HG03060 (cell line): ENCODE data around the gene LTBP1.

ENCODE experiments used
- ATAC-seq: cut with Tn5 transposase; IDR thresholded peaks from one replicate; pipeline ENCODE4 v1.9.1; 2021; ENCODE audit warnings: low read depth, moderate number of reproducible peaks; ENCODE audit not compliant: unreplicated experiment

The LTBP1 gene

DNA sequence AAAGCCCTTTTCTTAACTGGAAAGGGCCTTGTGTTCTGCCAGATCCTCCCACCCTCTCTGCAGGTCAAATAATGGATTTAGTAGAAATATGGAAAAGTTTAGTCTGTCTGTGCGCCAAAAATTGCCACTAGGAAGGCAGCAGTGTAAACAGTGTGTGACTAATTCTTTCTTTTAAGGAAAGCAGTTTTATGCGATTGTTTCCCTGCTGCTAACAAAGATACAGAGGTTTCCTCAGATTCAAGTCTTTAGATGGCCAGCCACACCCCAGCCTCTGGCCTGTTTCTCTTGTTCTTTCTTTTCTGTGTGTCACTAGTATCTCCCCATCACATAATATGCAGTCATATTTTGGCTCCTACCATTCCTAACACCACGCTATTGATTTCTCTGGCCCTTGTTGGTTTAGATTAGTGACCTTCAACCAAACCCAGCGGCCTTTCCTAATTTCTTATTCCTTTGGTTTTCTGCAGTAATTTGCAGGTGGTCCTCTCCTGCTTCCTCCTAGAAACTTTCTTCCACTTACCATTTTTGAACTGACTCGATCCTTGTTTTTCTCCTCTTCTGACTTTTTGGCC is 157.4 kb downstream of the LTBP1 start:
- ATAC-seq: no peak

DNA sequence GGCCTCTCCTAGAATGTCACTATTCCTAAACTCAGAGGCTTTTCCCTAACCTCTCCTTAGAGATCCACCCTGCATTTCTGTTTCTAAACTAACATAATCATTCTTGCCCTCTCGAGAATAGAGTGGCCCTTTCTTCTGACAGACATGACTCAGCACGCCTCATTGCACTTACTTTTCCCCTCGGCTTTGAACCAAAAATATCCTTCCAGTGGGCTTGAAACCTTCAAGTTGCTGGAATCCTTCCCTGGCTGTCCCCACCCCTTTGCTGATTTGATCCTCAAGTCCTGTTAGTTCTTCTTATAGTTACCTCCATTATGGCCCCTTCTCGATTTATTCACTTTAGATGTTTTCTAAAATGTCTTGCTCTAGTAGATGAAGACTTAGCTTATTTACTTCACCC is 158.0 kb downstream of the LTBP1 start:
- ATAC-seq: no peak

DNA sequence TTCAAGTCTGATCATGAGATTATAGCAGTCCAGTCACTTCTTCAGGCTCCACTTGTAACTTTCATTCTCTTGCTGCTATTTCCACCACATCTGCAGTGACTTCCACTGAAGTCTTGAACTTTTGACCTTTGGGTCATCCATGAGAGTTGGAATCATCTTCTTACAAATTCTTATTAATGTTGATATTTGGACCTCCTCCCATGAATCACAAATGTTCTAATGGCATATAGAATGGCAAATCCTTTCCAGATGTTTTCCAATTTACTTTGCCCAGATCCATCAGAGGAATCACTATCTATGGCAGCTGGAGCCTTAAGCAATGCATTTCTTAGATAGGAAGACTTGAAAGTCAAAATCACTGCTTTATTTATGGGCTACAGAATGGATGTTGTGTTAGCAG is 159.4 kb downstream of the LTBP1 start:
- no peak for ATAC-seq

DNA sequence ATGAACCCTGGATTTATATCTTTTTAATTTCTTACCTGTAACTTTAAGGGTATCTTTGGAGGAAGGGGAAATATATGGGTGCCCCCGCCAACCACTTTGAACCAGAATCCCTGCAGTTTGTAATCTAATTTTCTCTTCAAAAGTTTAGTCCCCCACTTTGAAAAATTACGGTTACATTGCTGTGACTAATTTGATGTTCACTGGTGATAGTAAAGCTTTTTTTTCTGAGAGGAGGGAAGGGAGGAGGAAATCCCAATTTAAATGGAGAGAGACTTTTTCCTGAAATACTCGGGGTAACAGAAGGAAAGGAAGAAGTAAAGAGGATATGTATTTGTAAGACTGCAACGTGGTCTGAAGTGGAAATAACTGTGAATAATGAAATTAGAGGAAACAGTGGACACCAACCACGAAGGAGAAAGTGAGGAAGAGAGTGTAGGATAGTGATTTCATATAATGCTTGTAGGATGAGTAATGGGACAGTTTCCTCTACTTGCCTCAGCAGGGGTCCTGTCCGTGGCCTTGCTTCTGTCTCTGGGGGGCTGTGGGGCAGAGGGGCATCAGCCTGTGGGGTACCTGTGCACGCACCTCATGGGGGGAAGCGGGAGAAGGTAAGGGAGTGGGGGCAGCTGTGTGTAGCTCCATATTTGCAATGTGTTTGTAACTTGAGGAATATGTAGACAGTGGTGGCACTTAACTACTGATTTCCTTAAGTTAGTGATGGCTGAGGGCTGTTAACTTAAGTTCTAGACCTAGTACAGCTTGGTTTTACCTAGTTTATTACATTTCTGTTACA is 161.1 kb downstream of the LTBP1 start:
- ATAC-seq: no peak

DNA sequence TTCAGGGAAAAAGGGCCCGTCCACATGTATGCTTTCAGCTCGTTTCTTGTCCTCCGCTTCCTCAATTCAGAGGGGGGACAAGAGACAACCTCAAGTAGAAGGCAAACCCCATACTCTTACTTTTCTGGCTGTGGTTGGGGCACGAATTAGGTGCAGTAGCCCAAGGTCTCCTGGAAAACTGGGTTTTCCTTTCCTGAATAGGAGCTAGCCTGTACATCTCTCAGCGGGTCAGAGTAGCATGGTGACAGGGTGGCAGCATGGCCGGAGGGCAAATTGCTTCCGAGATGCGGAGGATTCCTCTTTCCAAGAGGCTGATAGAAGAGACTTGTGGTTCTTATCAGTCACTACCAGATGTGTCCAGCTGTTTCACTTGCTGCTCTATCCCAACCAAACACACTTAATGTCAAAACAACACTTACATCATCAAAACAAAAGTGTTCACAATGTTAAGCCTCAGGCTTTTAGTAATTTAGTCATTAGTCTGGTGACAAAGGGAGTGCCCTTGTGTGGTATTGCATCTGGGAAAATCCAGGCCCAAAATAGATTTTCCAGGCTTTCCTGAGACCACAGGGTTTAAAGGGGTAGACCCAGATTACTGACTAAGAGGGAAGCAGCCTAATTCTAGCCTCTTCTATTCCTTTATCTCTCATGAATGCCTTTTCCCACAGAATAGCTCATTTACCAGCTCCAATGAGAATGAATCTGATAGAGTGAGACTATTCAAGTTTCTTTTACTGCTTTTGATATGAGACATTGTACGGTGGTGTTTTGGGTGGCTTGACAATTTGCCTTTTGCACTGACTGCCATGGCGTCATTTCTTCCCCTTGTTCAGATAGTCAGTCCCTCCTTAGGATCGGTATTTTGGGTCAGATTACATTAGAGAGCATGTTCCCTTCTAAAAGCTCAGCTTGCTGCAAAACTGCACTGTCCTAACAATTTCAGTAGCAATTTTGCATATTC is 162.0 kb downstream of the LTBP1 start:
- ATAC-seq: no peak

DNA sequence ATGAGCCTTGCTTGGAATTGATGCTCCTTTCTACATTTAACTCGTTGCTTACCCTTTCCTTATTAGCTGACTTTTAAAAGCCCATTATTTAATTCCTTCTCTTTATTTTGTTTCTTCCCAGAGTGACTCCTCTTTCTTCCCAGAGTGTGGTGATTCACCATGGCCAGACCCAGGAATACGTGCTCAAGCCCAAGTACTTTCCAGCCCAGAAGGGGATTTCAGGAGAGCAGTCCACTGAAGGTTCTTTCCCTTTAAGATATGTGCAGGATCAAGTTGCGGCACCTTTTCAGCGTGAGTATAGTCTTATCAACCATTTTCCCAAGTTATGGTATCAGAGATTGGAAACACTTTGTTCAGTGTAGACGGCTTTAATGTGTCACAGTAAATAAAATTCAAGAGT is 163.7 kb downstream of the LTBP1 start:
- ATAC-seq: no peak

DNA sequence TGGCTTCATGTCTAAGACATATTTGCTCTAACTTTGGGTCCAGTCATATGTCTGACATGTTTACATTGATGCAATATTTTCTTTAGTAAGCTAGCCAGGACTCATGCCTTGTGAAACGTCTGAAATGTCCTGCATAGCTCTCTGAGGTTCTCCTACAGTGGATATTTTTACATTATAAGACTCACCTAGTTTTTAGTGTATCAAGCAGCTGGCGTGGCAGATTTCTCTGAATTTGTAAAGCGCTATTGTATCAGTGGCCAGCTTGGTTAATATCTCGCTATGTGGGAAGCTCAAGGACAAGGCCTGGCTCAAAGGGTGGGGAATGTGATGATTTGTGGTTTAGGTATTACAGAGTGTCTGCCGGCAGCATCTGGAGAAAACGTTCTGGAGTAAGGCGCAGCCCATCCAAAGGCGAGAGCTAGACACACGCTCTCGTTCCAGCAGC is 164.3 kb downstream of the LTBP1 start:
- ATAC-seq: no peak

DNA sequence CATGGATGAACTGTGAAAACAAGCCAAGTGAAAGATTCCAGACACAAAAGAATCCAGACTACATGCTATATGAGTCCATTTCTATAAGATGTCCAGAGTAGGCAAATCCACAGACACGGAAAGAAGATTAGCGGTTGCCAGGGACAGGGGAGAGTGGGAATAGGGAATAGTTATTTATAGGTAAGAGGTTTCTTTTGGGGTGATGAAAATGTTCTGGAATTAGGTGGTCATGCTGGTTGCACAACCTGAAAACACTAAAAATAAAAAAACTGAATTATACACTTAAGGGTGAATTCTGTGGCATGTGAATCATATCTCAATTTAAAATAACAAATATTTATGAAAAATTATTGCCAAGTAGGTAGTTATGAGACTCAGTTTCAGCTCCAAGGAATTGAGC is 168.4 kb downstream of the LTBP1 start:
- ATAC-seq: no peak

DNA sequence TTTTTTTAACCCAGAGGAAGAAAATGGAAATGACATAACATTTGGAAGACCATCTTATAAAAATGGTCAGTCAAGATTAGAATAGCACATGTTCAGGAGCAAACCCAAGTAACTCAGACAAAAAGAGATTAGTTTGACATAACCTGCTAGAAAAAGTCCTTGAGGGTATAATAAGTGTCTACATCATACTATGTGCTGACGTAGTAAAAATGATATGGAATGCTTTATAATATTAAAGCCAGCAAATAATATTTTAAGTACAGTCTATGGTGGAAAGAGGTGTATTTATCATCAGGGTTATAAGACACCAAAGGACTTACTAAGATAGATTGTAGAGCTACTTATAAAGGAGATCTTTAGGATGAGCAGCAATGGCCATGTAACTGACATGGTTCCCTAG is 169.0 kb downstream of the LTBP1 start:
- ATAC-seq: no peak

DNA sequence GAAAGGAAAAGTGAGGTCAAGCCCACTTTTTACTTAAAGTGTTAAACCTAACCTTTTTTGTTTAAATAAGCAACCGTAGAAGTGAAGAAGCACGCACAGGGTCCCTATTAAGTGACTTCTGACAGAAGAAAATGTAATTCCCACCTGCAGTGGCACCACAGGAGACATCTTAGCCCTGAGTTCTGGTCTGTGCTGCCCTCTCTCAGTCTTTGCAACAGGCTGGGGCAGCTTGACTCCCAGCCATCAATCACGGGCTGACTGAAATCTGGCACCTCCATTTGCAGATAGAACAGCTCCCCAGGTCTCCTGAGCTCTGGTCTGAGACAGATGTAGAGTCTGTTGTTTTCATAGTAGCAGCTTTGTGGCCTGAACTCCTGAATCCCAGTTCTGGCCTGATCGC is 170.0 kb downstream of the LTBP1 start:
- no peak for ATAC-seq

DNA sequence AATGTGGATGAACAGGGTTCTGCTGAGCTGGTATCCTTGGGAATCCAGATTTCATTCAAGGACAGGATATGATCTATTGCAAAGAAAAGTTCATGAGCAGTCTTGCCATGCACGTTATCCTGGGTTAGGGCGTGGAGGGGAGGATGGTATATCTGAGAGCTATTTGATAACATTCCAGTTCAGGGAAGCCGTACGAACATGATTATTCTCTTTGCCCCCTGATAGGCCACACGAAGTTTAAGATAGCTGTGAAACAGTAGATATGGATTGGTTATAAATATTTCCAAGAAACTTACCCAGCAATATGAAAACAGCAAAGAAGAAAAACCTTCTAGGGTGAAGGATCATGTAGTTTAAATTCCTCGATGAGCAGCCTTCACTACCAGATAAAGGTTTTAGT is 171.9 kb downstream of the LTBP1 start:
- no peak for ATAC-seq

DNA sequence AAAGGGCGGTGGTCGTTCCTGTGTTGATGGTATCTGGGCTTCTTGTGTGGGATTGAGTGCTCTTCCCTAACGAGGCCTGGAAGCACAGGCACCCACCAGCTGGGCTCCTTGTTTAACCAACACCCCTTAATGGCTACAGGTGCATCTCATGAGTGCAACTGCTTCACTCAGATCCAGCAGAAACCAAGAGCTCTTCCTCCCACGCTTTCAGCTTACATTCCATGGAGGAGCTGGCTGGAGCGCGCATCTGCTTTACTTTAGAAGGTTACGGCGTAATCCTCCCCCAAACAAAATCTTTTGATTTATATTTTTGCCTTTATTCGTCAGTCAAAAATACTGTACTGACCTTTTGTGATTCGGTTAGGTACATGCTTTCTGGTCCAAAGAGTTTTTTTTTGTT is 174.7 kb downstream of the LTBP1 start:
- ATAC-seq: no peak

DNA sequence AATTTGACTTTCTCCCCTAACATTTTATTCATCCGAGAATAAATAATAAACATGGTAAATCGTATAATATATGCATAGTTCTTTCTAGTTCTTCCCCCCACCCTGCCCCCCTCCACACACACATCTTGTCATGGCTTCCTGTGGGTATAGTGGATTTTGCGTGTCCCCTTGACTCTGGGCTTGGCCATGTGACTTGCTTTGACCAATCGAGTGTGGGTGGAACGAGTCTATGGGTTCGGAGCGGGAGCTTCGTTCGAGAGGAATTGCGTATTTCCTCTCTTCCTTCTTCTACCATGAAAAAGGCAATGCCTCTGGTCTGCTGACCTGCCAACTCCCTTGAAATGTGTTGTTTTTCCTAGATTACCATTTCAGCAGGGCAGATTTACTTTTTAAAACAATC is 175.2 kb downstream of the LTBP1 start:
- ATAC-seq: no peak

DNA sequence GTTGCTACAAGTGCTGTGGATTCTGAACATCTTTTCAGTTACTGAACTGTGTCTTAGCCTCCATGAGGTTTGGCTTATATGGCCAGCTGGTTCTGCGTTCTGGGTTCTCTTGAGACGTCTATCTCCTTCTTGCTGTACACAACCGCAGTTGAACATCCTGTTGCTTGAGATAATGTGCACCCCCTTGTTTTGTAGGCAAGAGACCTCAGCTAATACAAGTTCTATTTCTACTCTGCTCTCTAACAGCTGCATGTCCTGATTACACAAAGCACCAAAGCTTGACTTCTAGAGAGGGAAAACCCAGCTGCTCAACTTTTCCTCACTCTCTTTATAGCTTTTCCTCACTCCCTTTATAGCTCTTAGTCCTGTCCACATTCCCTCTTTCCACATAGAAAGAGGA is 176.0 kb downstream of the LTBP1 start:
- ATAC-seq: no peak

DNA sequence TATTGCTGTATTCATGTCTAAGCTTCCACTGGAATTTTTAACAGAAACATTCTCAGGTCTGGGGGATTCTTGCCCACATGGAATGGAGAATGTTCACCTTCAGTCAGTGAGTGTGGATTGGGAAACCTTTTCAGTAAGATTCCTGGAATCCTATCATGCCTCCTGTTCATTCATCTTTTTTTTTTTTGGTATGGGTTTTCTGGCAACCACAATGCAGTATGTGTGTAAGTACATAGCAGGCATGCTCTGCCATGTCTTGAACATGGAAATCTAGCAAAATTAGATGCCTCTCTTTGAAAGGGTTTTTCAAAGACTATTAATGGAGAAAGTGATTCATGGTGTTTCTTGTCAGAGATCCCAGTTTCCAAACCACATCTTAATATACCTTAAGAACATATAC is 176.5 kb downstream of the LTBP1 start:
- no peak for ATAC-seq

DNA sequence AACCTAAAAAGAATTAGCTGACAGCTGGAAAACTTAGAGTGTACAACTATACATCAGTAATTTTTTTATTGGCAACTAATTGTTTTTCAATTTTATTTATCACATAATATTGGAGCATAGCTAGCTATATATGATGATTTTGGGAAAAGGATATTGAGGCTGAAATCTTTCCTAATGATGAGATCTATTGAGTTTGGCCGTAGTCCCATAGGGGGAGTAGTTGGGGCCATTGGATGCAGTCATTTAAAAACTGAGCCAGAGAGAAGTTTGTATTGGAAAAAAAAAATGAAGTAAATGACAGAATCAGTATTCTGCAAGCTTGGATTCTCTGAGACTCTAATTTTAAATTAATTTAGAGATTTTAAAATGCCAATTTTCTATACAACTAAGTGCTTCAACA is 179.8 kb downstream of the LTBP1 start:
- no peak for ATAC-seq

DNA sequence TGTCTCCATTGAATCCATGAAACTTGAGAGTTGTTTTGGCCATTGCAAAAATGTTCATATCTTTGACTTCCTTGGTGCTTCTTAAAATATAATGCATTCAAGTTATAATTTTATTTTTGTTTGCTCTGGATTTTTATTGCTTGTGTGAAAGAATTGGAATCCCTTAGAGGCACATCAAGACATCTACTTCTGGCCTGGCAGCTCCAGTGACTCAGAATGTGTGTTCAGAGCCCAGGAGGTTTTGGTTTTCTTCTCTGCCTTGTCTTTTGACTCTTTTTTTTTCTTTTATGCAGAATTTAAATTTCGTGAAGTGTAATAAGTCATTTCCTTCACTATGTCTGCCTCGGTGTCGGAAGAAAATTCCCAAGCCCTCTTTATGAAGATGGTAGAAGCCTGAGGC is 180.2 kb downstream of the LTBP1 start:
- ATAC-seq: no peak

DNA sequence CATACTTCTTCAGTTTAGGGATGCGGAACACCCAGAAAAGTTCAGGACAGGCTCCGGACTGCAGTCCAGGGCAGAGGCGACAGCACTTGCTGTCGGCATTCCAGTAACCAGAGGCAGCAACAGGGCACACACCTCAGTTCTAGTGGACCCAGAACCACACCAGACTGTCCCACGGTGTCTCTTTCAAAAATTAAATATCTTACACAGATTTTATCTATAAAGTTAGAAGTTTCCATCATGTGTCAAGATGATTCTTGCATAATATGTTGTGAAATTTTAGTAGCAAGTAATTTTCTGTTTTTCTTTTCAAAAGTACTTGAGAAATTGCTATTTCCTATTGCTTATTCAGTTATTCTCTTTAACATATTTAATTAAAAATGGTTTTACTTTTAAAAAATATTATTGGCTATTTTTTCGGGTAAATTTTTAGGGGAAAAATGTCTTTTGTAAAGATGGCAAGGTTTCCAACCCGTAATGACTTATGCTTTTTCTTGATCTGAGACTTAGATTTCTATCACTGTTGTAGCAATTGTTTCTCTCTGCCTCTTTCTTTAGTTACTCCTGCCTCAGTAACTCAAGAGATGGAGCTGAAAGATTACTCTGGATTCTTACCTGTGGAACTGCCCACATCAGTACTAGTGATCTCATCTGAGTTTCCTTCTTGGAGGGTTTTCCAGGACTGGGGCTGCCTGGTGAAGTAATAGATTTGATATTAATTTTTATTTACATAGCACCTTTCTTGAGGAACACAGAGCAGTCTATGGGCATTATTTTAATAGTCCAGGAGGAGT is 182.7 kb downstream of the LTBP1 start:
- ATAC-seq: no peak

DNA sequence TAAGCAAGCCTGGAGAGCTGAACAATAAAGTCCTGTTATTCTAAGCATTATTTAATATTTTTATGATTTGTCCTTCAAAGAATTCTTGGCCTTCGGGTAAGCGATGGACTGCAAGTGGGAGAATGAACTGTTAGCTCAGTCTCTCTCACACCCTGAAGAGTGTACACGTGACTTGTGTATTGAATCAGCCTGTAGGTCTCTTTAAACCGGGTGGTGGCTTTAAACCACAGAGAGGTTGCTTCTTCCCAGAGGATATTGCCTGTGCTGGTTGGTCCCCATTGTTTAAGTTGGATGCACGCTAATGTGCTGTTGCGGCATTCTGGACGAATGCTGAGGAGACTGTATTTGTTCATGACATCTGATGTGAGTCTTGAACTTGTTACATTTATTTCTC is 183.3 kb downstream of the LTBP1 start:
- ATAC-seq: no peak

DNA sequence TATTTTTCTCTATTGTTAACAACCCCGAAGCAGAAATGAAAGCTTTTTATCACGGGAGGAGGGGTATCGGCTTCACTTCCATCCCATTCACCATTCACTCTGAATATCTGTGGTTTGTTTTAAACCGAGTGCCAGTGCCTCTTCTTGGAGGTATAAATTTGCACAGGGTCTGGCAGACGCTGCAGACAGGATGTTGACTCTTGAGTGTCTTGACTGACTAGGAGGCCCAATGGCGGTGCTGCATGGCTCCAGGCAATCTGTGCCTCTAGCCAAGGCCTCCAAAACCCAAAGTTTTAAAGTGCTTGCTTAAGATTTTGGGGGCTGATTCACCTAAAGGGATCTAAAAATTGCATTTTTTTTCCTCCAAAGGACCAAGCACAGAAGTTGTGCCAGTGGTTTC is 183.8 kb downstream of the LTBP1 start:
- ATAC-seq: no peak

DNA sequence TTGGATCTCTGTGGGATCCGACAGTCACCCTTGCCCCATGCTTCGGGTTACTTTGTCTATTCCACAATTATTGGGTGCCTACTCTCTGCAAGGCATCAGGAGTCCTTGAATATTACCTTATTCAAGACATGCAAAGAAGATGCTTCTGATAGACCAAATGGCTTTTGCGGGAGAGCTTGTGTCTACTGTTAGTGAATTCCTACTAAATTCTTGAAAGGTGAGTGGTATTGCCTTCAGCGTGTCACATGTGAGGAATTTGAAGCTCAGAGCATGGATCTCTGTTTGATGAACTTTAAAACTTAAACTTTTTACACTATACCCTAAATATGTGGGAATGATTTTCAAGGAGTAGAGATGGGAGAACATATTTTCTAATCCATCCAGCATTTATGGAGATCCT is 184.4 kb downstream of the LTBP1 start:
- no peak for ATAC-seq
